HG02798 (cell line): Measurements from ENCODE around the gene TLX3.

ENCODE experiments used
- ATAC-seq: cut with Tn5 transposase; IDR thresholded peaks from one replicate; pipeline ENCODE4 v1.9.1; 2021; ENCODE audit warnings: mild to moderate bottlenecking; ENCODE audit not compliant: unreplicated experiment, poor library complexity

The TLX3 gene

GRCh38 chr5:171300358-171300757 is 8.7 kb upstream of the TLX3 start:
- ATAC-seq: no peak

GRCh38 chr5:171306166-171306565 is 2.9 kb upstream of the TLX3 start:
- ATAC-seq: no peak

GRCh38 chr5:171306781-171307591 is 2.1 kb upstream of the TLX3 start:
- no peak for ATAC-seq

GRCh38 chr5:171307789-171308452 is 1.1 kb upstream of the TLX3 start:
- ATAC-seq: no peak

GRCh38 chr5:171309276-171310211 is 496 bp downstream of the TLX3 start:
- no peak for ATAC-seq

GRCh38 chr5:171310212-171310818 is 1.3 kb downstream of the TLX3 start:
- ATAC-seq: no peak

GRCh38 chr5:171310819-171311321 is 1.8 kb downstream of the TLX3 start:
- no peak for ATAC-seq

GRCh38 chr5:171311322-171312077 is 2.5 kb downstream of the TLX3 start:
- ATAC-seq: no peak

- ATAC-seq: no peak
These were observed 3.3 kb downstream of the TLX3 start for GRCh38 chr5:171312129-171312974.

GRCh38 chr5:171313481-171314206 is 4.6 kb downstream of the TLX3 start:
- ATAC-seq: no peak

- no peak for ATAC-seq
These were observed 5.8 kb downstream of the TLX3 start for GRCh38 chr5:171314728-171315385.

- ATAC-seq: no peak
These were observed 6.4 kb downstream of the TLX3 start for GRCh38 chr5:171315386-171315891.

- no peak for ATAC-seq
These were observed 6.8 kb downstream of the TLX3 start for GRCh38 chr5:171315925-171316257.

- no peak for ATAC-seq
These were observed 7.4 kb downstream of the TLX3 start for GRCh38 chr5:171316258-171317121.

- ATAC-seq: no peak
These were observed 8.2 kb downstream of the TLX3 start for GRCh38 chr5:171317230-171317629.

- no peak for ATAC-seq
These were observed 9.0 kb downstream of the TLX3 start for GRCh38 chr5:171318026-171318425.
